Liver (tissue), 3 donors: ENCODE data around the gene BCHE.

Experiments
- ATF3 ChIP-seq: IDR thresholded peaks from 2 replicates; pipeline ENCODE4 v1.6.1; 2016; ENCODE audit warnings: antibody characterized with exemption
- CTCF ChIP-seq: fragments of 150-350 bp; IDR thresholded peaks from 2 replicates; pipeline ENCODE4 v1.5.1; 2017; ENCODE audit warnings: improper control_type of control experiment, low read depth, low read length; ENCODE audit not compliant: missing input control
- HNF4G ChIP-seq: IDR thresholded peaks from 2 replicates; pipeline ENCODE4 v1.6.1; 2016; ENCODE audit warnings: antibody characterized with exemption
- SP1 ChIP-seq: IDR thresholded peaks from 2 replicates; pipeline ENCODE4 v1.6.1; 2018; ENCODE audit warnings: antibody characterized with exemption, mild to moderate bottlenecking
- donor health status: healthy.
- donor health status: healthy.

DNA sequence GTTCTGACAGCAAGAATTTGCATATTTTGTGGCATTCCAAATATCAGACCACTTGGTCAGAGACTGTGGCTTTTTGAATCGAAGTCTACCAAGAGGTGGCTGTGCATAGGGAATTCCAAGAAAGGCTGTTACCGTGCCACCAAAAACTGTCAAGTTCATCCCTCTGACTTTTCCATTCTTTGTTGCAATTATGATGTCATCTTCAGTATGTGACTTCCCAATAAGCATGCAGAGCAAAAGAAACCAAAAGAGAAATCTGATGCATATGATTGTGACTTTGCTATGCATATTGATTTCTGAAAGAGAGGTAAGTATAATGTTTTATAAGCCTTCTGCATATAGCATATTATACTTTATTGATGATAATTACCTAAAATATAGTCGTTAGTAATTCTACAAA, 6.5 kb downstream of the BCHE start:
- TF ChIP-seq SP1 (no peak), ATF3 (no peak), CTCF (no peak), HNF4G (no peak)
